Measurements from ENCODE around the gene HPS4. TPM values are rescaled to one million over a fixed set of nuclear protein-coding genes. Genes with fewer than 3 reads are reported as not detected.

The HPS4 gene
- total and polyA plus RNA-seq, 2 donors: 15.9 to 33.3 TPM

DNA sequence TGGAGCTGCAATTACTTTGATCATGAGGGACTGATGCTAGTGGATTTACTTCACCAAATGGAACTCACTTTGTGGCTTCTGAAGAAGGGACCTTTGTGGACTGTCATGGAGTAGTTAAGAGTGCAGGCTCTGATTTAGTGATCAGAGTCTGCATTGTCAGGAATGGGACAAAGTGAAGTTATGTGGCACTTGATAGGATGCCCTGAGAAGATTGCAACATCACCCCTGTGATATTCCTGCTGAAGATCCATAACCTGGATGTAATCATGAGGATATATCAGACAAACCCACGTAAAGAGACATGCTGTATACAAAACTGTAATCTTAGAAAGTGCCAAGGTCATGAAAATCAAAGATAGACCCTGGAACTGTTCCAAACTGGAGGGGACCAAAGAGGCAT lies 30.3 kb upstream of the HPS4 start:
- 50% methylated on average over 1 of the region's 1 CpG for WGBS
- Histone ChIP-seq H3K36me3 (ENCODE audit: insufficient read depth) (no peaks in the 10 kb centered on the region), H3K27ac (ENCODE audit: low read depth) (no peak overlapping the region), H3K4me3 (ENCODE audit: low read depth, low read length) (no peak overlapping the region), H3K4me1 (ENCODE audit: insufficient read depth) (no peaks in the 10 kb centered on the region)
- DNase-seq (ENCODE audit: extremely low spot score): no peak

DNA sequence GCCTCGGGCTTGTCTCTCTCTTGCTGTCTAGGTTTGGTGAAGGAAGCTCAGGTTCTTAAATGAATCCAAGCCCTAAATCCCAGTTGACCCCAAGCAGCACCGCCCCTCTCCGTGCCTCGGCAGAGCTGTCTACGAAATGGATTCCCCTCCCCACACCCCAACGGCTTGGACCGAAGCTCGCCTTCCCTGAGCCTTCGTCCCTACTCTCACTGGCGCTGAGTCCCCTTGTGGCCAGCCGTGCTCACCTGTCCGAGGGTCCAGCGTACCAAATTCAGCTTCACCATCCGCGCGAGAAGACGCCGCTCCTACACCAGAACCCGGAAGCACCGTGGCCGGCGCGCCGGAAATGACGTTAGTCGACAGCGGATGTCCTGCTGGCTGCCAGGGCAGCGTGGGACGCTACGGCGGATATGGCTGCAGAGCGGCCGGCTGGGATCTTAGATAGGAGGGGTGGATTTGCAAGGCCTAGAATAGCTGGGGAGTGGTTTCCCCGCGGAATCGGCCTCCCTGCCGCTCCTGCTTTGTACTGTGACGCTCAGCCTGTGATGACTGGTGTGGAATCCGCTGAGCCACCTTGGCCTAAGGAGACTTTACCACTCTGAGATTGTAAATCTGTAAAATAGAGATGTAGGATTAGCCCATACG lies 28.7 kb upstream of the HPS4 start, which contains the start of gene TFIP11:
Gene TFIP11, minus strand, starts transcription at position 325 of the 645 bp plus-strand sequence. CDS start 2,201 bp downstream, outside the sequence.
- DNase-seq (ENCODE audit: extremely low spot score): peak; percentile 81
- H3K36me3 ChIP-seq (ENCODE audit: insufficient read depth): no peaks in the 10 kb centered on the region
- H3K27ac ChIP-seq (ENCODE audit: low read depth): peak within 1 kb of the TSS; percentile 85
- peak within 1 kb of the TSS; percentile 97 for H3K4me3 ChIP-seq (ENCODE audit: low read depth, low read length)
- WGBS: under 1% methylated on average over 40 of the region's 40 CpGs
- no peaks in the 10 kb centered on the region for H3K4me1 ChIP-seq (ENCODE audit: insufficient read depth)

DNA sequence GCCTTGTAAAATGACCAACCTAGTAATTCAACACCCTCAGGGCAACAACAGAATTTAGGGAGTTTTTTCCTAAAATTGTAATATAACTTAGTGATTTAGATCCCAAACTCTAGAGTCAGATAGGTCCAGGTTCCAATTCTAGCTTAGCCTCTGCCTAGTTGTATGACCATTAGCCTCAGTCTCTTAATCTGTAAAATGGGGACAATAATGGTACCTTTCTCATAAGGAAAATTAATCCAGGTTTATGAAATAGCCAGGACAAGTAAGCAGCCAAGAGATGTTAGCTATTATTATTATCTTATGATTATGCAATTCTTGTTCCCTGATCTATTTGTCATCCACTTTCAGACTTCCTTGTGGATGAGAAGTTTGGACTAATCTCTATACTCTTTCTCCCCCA lies 24.6 kb upstream of the HPS4 start:
- DNase-seq (ENCODE audit: extremely low spot score): no peak
- peaks cover 3% of the 10 kb centered on the region for H3K36me3 ChIP-seq (ENCODE audit: insufficient read depth)
- H3K4me1 ChIP-seq (ENCODE audit: insufficient read depth): no peaks in the 10 kb centered on the region
- no peak overlapping the region for H3K4me3 ChIP-seq (ENCODE audit: low read depth, low read length)
- H3K27ac ChIP-seq (ENCODE audit: low read depth): no peak overlapping the region

DNA sequence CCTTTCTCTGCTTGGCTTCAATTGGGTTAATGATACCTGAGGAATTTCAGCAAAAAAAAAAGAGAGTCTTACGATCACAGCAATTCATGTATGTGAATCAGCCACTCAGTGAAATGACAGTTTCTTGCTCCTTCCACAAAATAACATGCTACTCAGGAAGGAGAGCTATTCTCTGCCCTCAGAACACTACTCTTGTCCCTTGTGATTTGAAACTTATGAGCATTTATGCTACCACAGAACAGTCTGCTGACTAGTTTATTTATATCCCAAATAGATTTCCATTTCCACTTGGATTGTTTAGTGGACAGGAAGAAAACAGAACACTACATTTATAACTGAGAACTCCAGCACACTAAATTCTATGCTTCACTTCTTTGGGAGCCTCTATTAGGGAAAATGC lies 20.2 kb upstream of the HPS4 start:
- H3K36me3 ChIP-seq (ENCODE audit: insufficient read depth): peaks cover 8% of the 10 kb centered on the region
- 67% methylated on average over 1 of the region's 1 CpG for WGBS
- no peak overlapping the region for H3K27ac ChIP-seq (ENCODE audit: low read depth)

DNA sequence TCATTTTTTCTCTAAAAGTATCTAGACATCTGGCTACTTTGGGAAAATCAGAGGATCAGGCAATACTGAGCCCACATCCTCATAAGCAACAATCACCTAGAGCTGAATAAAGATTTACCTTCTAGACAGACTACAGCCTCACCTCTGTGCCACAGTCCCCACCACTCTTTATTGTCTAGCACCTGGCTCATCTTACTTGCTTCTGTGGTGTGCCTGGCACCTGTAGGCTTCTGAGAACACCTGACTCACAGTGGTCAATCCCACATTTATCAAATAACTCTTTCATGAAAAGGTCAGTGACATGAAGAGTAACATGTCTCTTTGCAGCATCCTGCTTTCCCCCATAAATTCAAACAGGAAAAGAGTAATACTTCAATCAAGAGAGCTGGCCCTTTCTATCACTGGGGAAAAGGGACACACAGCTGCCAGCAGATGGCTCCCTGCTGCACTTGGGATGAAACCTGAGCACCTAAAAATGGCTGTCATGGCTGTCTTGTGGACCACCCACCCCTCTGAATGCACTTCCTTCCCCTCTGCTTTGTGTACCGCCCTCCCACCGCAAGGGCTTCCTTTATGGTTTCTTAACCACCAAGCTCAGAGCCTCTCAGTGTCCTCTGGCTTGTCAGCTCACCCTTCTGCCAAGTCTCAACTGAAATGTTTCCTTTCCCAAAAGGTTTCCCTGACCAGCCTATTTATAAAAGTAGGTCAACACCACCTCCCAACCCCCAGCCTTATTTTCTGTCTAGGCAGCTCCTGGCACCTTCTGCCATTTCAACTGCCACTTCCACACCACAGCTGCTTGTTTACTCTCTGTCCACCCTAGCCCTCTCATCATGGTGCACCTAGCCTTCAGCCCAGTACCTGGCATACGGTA lies 19.3 kb upstream of the HPS4 start:
- Histone ChIP-seq H3K4me3 (ENCODE audit: low read depth, low read length) (no peak overlapping the region), H3K27ac (ENCODE audit: low read depth) (no peak overlapping the region), H3K36me3 (ENCODE audit: insufficient read depth) (peaks cover 8% of the 10 kb centered on the region), H3K4me1 (ENCODE audit: insufficient read depth) (no peaks in the 10 kb centered on the region)
- DNase-seq (ENCODE audit: extremely low spot score): no peak
- WGBS: 36% methylated on average over 3 of the region's 3 CpGs

More for the DNA sequence above, 20.2 kb upstream of the HPS4 start:
- no peak for DNase-seq (ENCODE audit: extremely low spot score)
- H3K4me1 ChIP-seq (ENCODE audit: insufficient read depth): no peaks in the 10 kb centered on the region
- H3K4me3 ChIP-seq (ENCODE audit: low read depth, low read length): no peak overlapping the region

DNA sequence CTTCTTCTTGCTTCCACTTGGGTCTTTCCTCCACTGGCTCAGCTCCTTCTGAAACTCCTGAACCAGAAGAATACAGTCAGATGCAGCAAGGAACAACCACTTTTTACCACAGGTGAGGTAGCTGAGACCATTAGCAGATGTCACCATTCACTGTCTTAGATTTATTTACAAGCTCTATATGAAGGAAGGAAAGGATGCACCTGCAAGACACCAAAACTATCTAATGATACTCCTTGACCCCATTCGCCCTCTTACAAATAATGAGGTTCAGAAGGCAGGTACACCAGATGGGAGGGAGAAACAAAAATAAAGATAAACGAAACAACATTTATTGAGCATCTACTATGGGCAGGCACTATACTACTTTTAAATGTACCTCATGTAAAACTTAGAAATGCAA lies 18.4 kb upstream of the HPS4 start:
- WGBS: 95% methylated on average over 2 of the region's 2 CpGs
- H3K4me1 ChIP-seq (ENCODE audit: insufficient read depth): no peaks in the 10 kb centered on the region
- H3K27ac ChIP-seq (ENCODE audit: low read depth): no peak overlapping the region
- no peak overlapping the region for H3K4me3 ChIP-seq (ENCODE audit: low read depth, low read length)
- H3K36me3 ChIP-seq (ENCODE audit: insufficient read depth): peaks cover 8% of the 10 kb centered on the region
- DNase-seq (ENCODE audit: extremely low spot score): no peak

DNA sequence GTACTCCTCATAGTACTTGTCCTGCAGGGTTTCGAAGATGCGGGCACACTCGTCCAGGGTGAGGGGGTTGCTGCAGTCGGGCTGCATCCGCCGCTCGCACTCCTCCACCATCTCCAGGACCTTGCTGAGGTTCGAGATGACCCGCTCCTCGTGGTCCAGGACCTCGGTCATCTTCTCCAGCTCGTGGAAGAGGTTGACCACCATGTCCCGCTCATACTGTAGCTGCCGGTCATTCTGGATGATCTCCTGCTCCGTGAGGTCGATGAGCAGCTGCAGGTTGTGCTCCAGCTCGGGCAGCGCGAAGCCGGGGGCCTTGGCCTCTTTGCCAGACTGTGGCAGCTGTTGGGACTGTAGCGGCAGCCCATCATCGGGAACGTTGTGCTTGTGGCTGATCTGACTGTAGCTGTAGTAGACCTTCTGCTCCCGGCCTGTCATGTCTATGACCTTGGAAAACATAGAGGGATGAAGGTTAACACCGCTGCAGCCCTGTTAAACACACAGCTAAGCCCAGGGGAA lies 15.7 kb upstream of the HPS4 start:
- Histone ChIP-seq H3K27ac (ENCODE audit: low read depth) (no peak overlapping the region), H3K36me3 (ENCODE audit: insufficient read depth) (peaks cover 10% of the 10 kb centered on the region)
- 94% methylated on average over 25 of the region's 25 CpGs for WGBS

DNA sequence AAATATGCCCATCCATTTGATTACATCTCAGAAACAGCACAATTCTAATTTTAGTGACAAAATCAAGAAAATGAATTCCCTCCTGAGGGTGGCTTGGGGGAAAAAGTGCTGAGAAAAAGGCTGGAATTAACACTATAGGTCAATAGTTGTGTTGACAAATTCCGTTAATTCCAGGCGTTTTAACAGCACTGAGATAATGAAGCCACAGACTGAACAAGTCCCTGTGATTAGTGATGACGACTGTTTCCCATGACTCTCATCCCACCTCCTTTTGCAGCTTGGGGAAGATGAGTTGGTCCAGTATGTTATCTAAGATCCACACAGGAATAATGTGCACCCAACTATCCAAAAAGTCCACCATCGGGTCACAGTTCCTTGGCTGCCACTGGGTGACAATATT lies 12.9 kb upstream of the HPS4 start:
- no peaks in the 10 kb centered on the region for H3K4me1 ChIP-seq (ENCODE audit: insufficient read depth)
- peaks cover 5% of the 10 kb centered on the region for H3K36me3 ChIP-seq (ENCODE audit: insufficient read depth)
- no peak for DNase-seq (ENCODE audit: extremely low spot score)
- 84% methylated on average over 4 of the region's 4 CpGs for WGBS
- H3K4me3 ChIP-seq (ENCODE audit: low read depth, low read length): no peak overlapping the region
- H3K27ac ChIP-seq (ENCODE audit: low read depth): no peak overlapping the region

More for the DNA sequence above, 15.7 kb upstream of the HPS4 start:
- Histone ChIP-seq H3K4me1 (ENCODE audit: insufficient read depth) (no peaks in the 10 kb centered on the region), H3K4me3 (ENCODE audit: low read depth, low read length) (no peak overlapping the region)
- DNase-seq (ENCODE audit: extremely low spot score): no peak

DNA sequence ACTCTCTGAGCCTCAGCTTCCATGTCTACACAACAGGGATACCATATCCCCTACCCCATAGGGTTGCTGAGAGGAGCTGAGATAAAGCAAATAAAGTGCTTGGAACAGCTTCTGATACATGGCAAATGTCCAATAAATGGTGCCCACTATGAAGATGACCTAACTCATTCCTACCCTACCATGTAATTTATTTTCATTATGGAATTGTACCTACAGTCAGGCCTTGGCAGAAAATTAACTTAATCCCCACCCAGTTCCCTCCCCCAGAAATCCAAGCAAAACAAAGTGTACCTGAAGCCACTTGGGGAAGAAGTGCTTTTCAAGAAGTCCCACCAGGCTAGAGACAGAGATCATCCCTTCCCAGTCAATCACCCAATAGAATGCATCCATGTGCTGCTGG lies 10.9 kb upstream of the HPS4 start:
- Histone ChIP-seq H3K4me1 (ENCODE audit: insufficient read depth) (no peaks in the 10 kb centered on the region), H3K36me3 (ENCODE audit: insufficient read depth) (peaks cover 5% of the 10 kb centered on the region), H3K27ac (ENCODE audit: low read depth) (no peak overlapping the region), H3K4me3 (ENCODE audit: low read depth, low read length) (no peak overlapping the region)
- DNase-seq (ENCODE audit: extremely low spot score): no peak

DNA sequence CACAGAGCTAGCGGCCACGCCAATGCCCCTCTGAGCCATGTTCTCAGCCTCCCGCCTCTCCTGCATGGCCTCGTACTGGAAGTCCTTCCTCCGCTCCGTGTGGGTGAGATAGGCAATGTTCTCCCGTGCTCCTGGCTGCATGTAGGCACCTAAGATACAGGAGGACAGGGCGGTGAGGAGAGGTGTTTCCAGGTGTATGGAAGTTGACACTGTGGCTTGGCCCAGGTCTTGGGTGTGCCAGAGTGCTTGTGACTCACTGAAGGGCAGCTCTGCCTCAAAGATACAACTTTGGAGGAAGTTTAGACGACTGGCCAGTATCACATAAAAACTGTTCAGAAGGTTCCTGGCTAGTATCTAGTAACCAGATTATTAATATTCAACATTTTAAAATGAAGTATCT lies 8.6 kb upstream of the HPS4 start:
- Histone ChIP-seq H3K27ac (ENCODE audit: low read depth) (no peak overlapping the region), H3K4me1 (ENCODE audit: insufficient read depth) (no peaks in the 10 kb centered on the region), H3K36me3 (ENCODE audit: insufficient read depth) (peaks cover 5% of the 10 kb centered on the region), H3K4me3 (ENCODE audit: low read depth, low read length) (no peak overlapping the region)
- WGBS: 95% methylated on average over 9 of the region's 9 CpGs
- no peak for DNase-seq (ENCODE audit: extremely low spot score)

DNA sequence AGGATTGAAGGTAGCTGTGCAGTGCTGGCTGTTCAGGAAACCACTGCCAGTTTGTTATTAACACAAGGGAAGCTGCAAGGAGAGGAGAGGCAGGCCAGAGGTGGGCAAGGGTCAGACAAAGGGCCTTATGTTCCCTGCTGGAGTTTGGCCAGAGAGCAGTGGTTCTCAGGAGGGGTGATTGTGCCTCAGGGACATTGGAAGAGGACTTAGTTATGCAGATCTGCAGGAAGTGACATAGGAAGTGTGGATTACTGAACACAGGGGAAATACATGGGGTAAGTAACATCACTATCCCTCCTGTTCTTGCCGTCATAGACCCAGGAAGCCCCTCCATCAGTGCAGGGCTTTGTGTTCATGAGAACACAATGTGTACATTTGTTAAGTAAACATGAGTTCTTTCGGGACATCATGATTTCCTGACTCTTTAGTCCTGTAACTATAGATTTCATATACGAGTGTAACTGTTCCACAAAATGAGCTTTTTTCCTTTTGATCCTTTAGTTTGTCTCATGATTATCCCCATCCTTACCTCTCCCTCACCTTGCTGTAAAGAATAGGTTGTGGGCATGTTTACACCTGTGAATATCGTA lies 6.0 kb upstream of the HPS4 start:
- Histone ChIP-seq H3K27ac (ENCODE audit: low read depth) (no peak overlapping the region), H3K36me3 (ENCODE audit: insufficient read depth) (no peaks in the 10 kb centered on the region), H3K4me1 (ENCODE audit: insufficient read depth) (peaks cover 3% of the 10 kb centered on the region), H3K4me3 (ENCODE audit: low read depth, low read length) (no peak overlapping the region)
- no peak for DNase-seq (ENCODE audit: extremely low spot score)
- WGBS: 77% methylated on average over 4 of the region's 4 CpGs

DNA sequence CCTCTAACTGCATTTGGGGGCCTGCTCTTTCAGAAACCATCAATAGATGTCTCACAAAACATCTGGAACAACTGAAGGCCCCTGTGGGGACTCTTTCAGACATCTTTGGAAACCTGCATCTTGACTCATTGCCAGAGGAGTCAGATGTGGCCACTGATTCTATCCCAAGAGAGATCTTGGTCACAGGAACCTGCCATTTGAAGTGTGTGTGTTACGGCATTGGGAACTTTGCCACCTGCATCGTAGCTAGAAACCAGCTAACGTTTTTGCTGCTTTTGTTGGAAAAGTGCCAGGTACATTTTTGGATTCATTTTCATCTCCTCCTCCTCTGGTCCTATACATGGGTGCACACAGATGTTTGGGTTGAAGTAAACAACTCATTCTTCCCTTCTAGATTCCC lies 4.4 kb upstream of the HPS4 start:
- WGBS: 49% methylated on average over 3 of the region's 3 CpGs
- no peak overlapping the region for H3K27ac ChIP-seq (ENCODE audit: low read depth)
- peaks cover 3% of the 10 kb centered on the region for H3K4me1 ChIP-seq (ENCODE audit: insufficient read depth)
- H3K36me3 ChIP-seq (ENCODE audit: insufficient read depth): no peaks in the 10 kb centered on the region
- DNase-seq (ENCODE audit: extremely low spot score): no peak
- no peak overlapping the region for H3K4me3 ChIP-seq (ENCODE audit: low read depth, low read length)

DNA sequence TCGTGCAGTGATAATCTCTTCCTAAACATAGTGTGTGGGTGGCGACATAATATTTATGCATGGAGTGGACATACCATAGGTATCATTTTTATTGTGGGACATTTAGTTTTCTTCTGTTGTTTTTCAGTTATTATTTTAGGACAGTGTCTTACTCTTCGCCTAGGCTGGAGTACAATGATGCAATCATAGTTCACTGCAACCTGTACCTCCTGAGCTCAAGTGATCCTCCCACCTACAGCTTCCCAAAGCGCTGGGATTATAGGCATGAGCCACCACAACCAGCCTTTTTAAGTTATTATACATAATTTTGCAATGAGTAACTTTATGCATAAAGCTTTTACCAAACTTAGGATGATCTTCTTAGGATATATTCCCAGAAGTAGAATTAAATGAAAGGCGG lies 2.8 kb upstream of the HPS4 start:
- no peaks in the 10 kb centered on the region for H3K36me3 ChIP-seq (ENCODE audit: insufficient read depth)
- H3K27ac ChIP-seq (ENCODE audit: low read depth): no peak overlapping the region
- DNase-seq (ENCODE audit: extremely low spot score): no peak
- H3K4me3 ChIP-seq (ENCODE audit: low read depth, low read length): no peak overlapping the region
- 80% methylated on average over 5 of the region's 5 CpGs for WGBS
- H3K4me1 ChIP-seq (ENCODE audit: insufficient read depth): peaks cover 3% of the 10 kb centered on the region

Measured in urinary bladder (tissue), 4 donors.